Measurements from ENCODE around the gene GLT1D1.

DNA sequence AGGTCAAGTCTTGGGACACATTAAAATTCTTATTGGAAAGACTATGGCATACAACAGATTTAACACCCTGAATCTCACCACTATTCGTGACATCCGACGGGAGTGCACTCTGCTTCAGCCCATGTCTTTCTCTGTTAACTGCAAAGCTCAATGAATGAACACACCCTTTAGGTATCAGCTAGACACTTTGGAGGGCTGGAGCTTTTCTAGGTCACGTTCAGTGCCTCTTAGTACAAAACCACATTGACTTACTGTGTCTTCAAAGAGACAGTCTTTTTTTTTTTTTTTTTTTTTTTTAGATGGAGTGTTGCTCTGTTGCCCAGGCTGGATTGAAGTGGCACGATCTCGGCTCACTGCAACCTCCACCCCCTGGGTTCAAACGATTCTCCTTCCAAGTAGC, 80.6 kb downstream of the GLT1D1 start:
- TF ChIP-seq GATA1 (IDR thresholded peaks at IDR 0.05; ENCODE audit: low read depth, low read length): no peak
- no peak for TF ChIP-seq POLR2A (IDR thresholded peaks at IDR 0.05; ENCODE audit: low read length)

All from erythroblast (primary cell).